ENCODE measurements around the gene CHRNA10. TPM values are rescaled to one million over a fixed set of nuclear protein-coding genes. Genes with fewer than 3 reads are reported as not detected.
A peak's percentile ranks its signal among the peaks of the same experiment; 100 is the strongest.

Gene CHRNA10
- total RNA-seq, 1 experiment from 2014 or later = not detected

- no peak for DNase-seq (ENCODE audit: low read depth)
- in situ Hi-C loops (cut with HindIII; ENCODE audit: low pct_unique_long_range_greater_than_20kb, low sequenced_read_pairs) = no loop called here
Observed at GRCh38 chr11:3641701-3642070, 29.5 kb downstream of the CHRNA10 start, which contains the start of gene ART5. Gene ART5 (minus strand): TSS chr11:3641992. CDS start chr11:3641862, 130 bp downstream.

GRCh38 chr11:3641191-3641590 is 30.0 kb downstream of the CHRNA10 start:
- DNase-seq (ENCODE audit: low read depth) = no peak
- in situ Hi-C loops (cut with HindIII; ENCODE audit: low pct_unique_long_range_greater_than_20kb, low sequenced_read_pairs) = no loop called here

- no peak for DNase-seq (ENCODE audit: low read depth)
- in situ Hi-C loops (cut with HindIII; ENCODE audit: low pct_unique_long_range_greater_than_20kb, low sequenced_read_pairs) = no loop called here
Observed at GRCh38 chr11:3639841-3640240, 31.3 kb downstream of the CHRNA10 start.

GRCh38 chr11:3638513-3638912 is 32.7 kb downstream of the CHRNA10 start:
- in situ Hi-C loops (cut with HindIII; ENCODE audit: low pct_unique_long_range_greater_than_20kb, low sequenced_read_pairs) = no loop called here
- DNase-seq (ENCODE audit: low read depth) = no peak

- in situ Hi-C loops (cut with HindIII; ENCODE audit: low pct_unique_long_range_greater_than_20kb, low sequenced_read_pairs) = no loop called here
- DNase-seq (ENCODE audit: low read depth) = no peak
Observed at GRCh38 chr11:3637201-3637600, 34.0 kb downstream of the CHRNA10 start.

- in situ Hi-C loops (cut with HindIII; ENCODE audit: low pct_unique_long_range_greater_than_20kb, low sequenced_read_pairs) = no loop called here
- DNase-seq (ENCODE audit: low read depth) = no peak
Observed at GRCh38 chr11:3635641-3636375, 35.4 kb downstream of the CHRNA10 start.

- in situ Hi-C loops (cut with HindIII; ENCODE audit: low pct_unique_long_range_greater_than_20kb, low sequenced_read_pairs) = no loop called here
- no peak for DNase-seq (ENCODE audit: low read depth)
Observed at GRCh38 chr11:3632070-3632660, 39.0 kb downstream of the CHRNA10 start.

- in situ Hi-C loops (cut with HindIII; ENCODE audit: low pct_unique_long_range_greater_than_20kb, low sequenced_read_pairs) = no loop called here
- DNase-seq (ENCODE audit: low read depth) = no peak
Observed at GRCh38 chr11:3631331-3631730, 39.9 kb downstream of the CHRNA10 start.

GRCh38 chr11:3627291-3627690 is 43.9 kb downstream of the CHRNA10 start:
- in situ Hi-C loops (cut with HindIII; ENCODE audit: low pct_unique_long_range_greater_than_20kb, low sequenced_read_pairs) = no loop called here
- peak; percentile 98 for DNase-seq (ENCODE audit: low read depth)

- DNase-seq (ENCODE audit: low read depth) = no peak
- in situ Hi-C loops (cut with HindIII; ENCODE audit: low pct_unique_long_range_greater_than_20kb, low sequenced_read_pairs) = no loop called here
Observed at GRCh38 chr11:3626250-3626960, 44.8 kb downstream of the CHRNA10 start.

GRCh38 chr11:3623767-3624458 is 47.3 kb downstream of the CHRNA10 start:
- DNase-seq (ENCODE audit: low read depth) = no peak
- in situ Hi-C loops (cut with HindIII; ENCODE audit: low pct_unique_long_range_greater_than_20kb, low sequenced_read_pairs) = no loop called here

- in situ Hi-C loops (cut with HindIII; ENCODE audit: low pct_unique_long_range_greater_than_20kb, low sequenced_read_pairs) = no loop called here
- DNase-seq (ENCODE audit: low read depth) = no peak
Observed at GRCh38 chr11:3623121-3623520, 48.1 kb downstream of the CHRNA10 start.

- DNase-seq (ENCODE audit: low read depth) = no peak
- in situ Hi-C loops (cut with HindIII; ENCODE audit: low pct_unique_long_range_greater_than_20kb, low sequenced_read_pairs) = no loop called here
Observed at GRCh38 chr11:3622521-3622920, 48.7 kb downstream of the CHRNA10 start.

- DNase-seq (ENCODE audit: low read depth) = no peak
- in situ Hi-C loops (cut with HindIII; ENCODE audit: low pct_unique_long_range_greater_than_20kb, low sequenced_read_pairs) = no loop called here
Observed at GRCh38 chr11:3617990-3618389, 53.2 kb downstream of the CHRNA10 start.

GRCh38 chr11:3616721-3617460 is 54.3 kb downstream of the CHRNA10 start:
- DNase-seq (ENCODE audit: low read depth) = no peak
- in situ Hi-C loops (cut with HindIII; ENCODE audit: low pct_unique_long_range_greater_than_20kb, low sequenced_read_pairs) = no loop called here

GRCh38 chr11:3615998-3616397 is 55.2 kb downstream of the CHRNA10 start:
- in situ Hi-C loops (cut with HindIII; ENCODE audit: low pct_unique_long_range_greater_than_20kb, low sequenced_read_pairs) = no loop called here
- DNase-seq (ENCODE audit: low read depth) = no peak
